ENCODE results near the gene RBM8A.

The RBM8A gene

GRCh38 chr1:145918144-145918991, 8.9 kb downstream of the RBM8A start, which contains the start of gene PEX11B:
PEX11B (minus strand) TSS chr1:145918717; CDS start chr1:145918688, 29 bp downstream.
- TF ChIP-seq CTCF (IDR thresholded peaks at IDR 0.05; ENCODE audit: low read length, missing control alignments): no peak
- H3K4me3 ChIP-seq (replicated peaks; ENCODE audit: low read depth, low read length): peak within 1 kb of the TSS; percentile 97
- peak; percentile 93 for DNase-seq (ENCODE audit: low read depth)

GRCh38 chr1:145917595-145917994, 9.7 kb downstream of the RBM8A start:
- H3K4me3 ChIP-seq (replicated peaks; ENCODE audit: low read depth, low read length): peak overlapping the region; percentile 97
- TF ChIP-seq CTCF (IDR thresholded peaks at IDR 0.05; ENCODE audit: low read length, missing control alignments): no peak
- DNase-seq (ENCODE audit: low read depth): no peak

GRCh38 chr1:145916745-145917144, 10.5 kb downstream of the RBM8A start:
- no peak for DNase-seq (ENCODE audit: low read depth)
- no peak overlapping the region for H3K4me3 ChIP-seq (replicated peaks; ENCODE audit: low read depth, low read length)
- no peak for TF ChIP-seq CTCF (IDR thresholded peaks at IDR 0.05; ENCODE audit: low read length, missing control alignments)

- no peak for DNase-seq (ENCODE audit: low read depth)
- no peak for TF ChIP-seq CTCF (IDR thresholded peaks at IDR 0.05; ENCODE audit: low read length, missing control alignments)
- H3K4me3 ChIP-seq (replicated peaks; ENCODE audit: low read depth, low read length): no peak overlapping the region
These were observed 15.1 kb downstream of the RBM8A start for GRCh38 chr1:145912128-145912641.

- no peak for DNase-seq (ENCODE audit: low read depth)
- no peak for TF ChIP-seq CTCF (IDR thresholded peaks at IDR 0.05; ENCODE audit: low read length, missing control alignments)
- H3K4me3 ChIP-seq (replicated peaks; ENCODE audit: low read depth, low read length): peak overlapping the region; percentile 28
These were observed 18.6 kb downstream of the RBM8A start for GRCh38 chr1:145908653-145909052.

- peak; percentile 52 for DNase-seq (ENCODE audit: low read depth)
These were observed 20.1 kb downstream of the RBM8A start for GRCh38 chr1:145906954-145907753.

More at GRCh38 chr1:145906954-145907753, 20.1 kb downstream of the RBM8A start:
- H3K4me3 ChIP-seq (replicated peaks; ENCODE audit: low read depth, low read length): no peak overlapping the region
- no peak for TF ChIP-seq CTCF (IDR thresholded peaks at IDR 0.05; ENCODE audit: low read length, missing control alignments)

Measured in fibroblast of pulmonary artery (primary cell).